ENCODE results near the gene NEBL. TPM values are rescaled to one million over a fixed set of nuclear protein-coding genes. Genes with fewer than 3 reads are reported as not detected.

Gene NEBL
- total RNA-seq, 1 donor from 2014 or later = 4.6 TPM

- no peak for DNase-seq (ENCODE audit: low read depth)
- no peak for TF ChIP-seq CTCF (conservative IDR thresholded peaks at IDR 0.05; ENCODE audit: low read depth, low read length)
- H3K4me3 ChIP-seq (ENCODE audit: low read depth, low read length) = no peak overlapping the region
Observed at GRCh38 chr10:20891338-20891714, 5.8 kb downstream of the NEBL start.

GRCh38 chr10:20890491-20891337 lies 6.4 kb downstream of the NEBL start:
- no peak for TF ChIP-seq CTCF (conservative IDR thresholded peaks at IDR 0.05; ENCODE audit: low read depth, low read length)

GRCh38 chr10:20890009-20890408 lies 7.1 kb downstream of the NEBL start:
- no peak for DNase-seq (ENCODE audit: low read depth)
- H3K4me3 ChIP-seq (ENCODE audit: low read depth, low read length) = no peak overlapping the region
- TF ChIP-seq CTCF (conservative IDR thresholded peaks at IDR 0.05; ENCODE audit: low read depth, low read length) = no peak

More at GRCh38 chr10:20890491-20891337, 6.4 kb downstream of the NEBL start:
- no peak for DNase-seq (ENCODE audit: low read depth)
- no peak overlapping the region for H3K4me3 ChIP-seq (ENCODE audit: low read depth, low read length)

- no peak for DNase-seq (ENCODE audit: low read depth)
- no peak overlapping the region for H3K4me3 ChIP-seq (ENCODE audit: low read depth, low read length)
- no peak for TF ChIP-seq CTCF (conservative IDR thresholded peaks at IDR 0.05; ENCODE audit: low read depth, low read length)
Observed at GRCh38 chr10:20888620-20889330, 8.3 kb downstream of the NEBL start.

- H3K4me3 ChIP-seq (ENCODE audit: low read depth, low read length) = no peak overlapping the region
- no peak for TF ChIP-seq CTCF (conservative IDR thresholded peaks at IDR 0.05; ENCODE audit: low read depth, low read length)
- no peak for DNase-seq (ENCODE audit: low read depth)
Observed at GRCh38 chr10:20887706-20888555, 9.2 kb downstream of the NEBL start.

GRCh38 chr10:20885678-20886077 lies 11.4 kb downstream of the NEBL start:
- TF ChIP-seq CTCF (conservative IDR thresholded peaks at IDR 0.05; ENCODE audit: low read depth, low read length) = no peak
- no peak overlapping the region for H3K4me3 ChIP-seq (ENCODE audit: low read depth, low read length)
- peak; percentile 58 for DNase-seq (ENCODE audit: low read depth)
